Measurements from ENCODE around the gene FLNB. TPM values are rescaled to one million over a fixed set of nuclear protein-coding genes. Genes with fewer than 3 reads are reported as not detected.
A peak's percentile ranks its signal among the peaks of the same experiment; 100 is the strongest.

FLNB gene
- total RNA-seq, 1 experiment from 2014 or later, result 83.4 TPM

DNA sequence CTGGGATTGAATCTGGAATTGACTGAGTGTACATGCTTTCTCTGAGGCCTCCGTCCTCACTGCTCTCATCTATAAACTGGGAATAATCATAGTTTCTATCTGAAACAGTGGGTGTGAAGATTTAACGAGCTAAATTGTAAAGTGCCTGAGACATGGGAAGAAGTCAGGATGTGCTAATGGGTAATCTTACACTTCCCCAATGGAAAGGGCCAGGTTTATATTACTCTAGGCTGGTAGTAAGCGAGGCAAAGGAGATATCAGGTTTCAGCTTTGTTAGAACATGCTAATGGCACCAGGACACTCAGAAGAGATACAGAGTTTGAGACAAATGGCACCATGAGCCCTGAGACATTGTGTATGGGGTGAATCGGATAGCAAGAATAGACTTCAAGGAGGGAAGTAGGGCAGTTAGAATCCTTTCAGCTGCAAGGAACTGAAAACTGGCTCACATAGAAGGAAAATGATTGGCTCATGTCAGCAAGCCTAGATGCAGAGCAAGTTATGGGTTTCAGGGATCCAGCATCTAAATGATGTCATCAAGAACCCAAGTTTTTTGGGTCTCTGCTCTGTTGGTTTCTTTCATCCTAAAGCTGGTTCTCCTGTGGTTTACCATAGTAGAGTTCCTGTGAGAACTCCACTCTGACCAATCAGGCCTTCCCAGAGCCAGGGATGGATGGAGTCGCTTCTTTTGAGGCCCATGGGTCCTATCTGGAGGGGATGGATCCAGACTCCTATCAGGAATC lies 21.8 kb downstream of the FLNB start:
- peaks cover 3% of the 10 kb centered on the region for H3K79me1 ChIP-seq (ENCODE audit: insufficient read depth, low read depth, low read length, poor library complexity, severe bottlenecking)
- H2BK120ac ChIP-seq (ENCODE audit: low read depth, low read length, poor library complexity, severe bottlenecking), result no peak overlapping the region
- H3K4me1 ChIP-seq (ENCODE audit: insufficient read depth, low read length), result peaks cover 29% of the 10 kb centered on the region
- H4K5ac ChIP-seq (ENCODE audit: insufficient read length, low read depth, low read length), result no peak overlapping the region
- H4K8ac ChIP-seq (replicated peaks; ENCODE audit: insufficient read length, low read depth, low read length), result no peak overlapping the region
- H3K27me3 ChIP-seq (ENCODE audit: insufficient read depth, low read length), result no peaks in the 10 kb centered on the region
- no peaks in the 10 kb centered on the region for H4K20me1 ChIP-seq (ENCODE audit: control insufficient read depth, insufficient read depth, insufficient read length)
- DNase-seq, result no peak
- no peak overlapping the region for H3K4me2 ChIP-seq (ENCODE audit: insufficient read depth, insufficient read length, low read length)
- Mint-ChIP-seq H3K9me3 (no peaks in the 10 kb centered on the region), H3K27ac (peak overlapping the region; percentile 4 to 34 (median 4); a peak in 5 of 7 replicates), H3K4me1 (peaks cover 48 to 63% of the 10 kb centered on the region in 2 experiments), H3K27me3 (ENCODE audit: low read depth) (no peaks in the 10 kb centered on the region), H3K36me3 (ENCODE audit: insufficient read depth in 1 of 3, low read depth in 3 of 3) (no peaks in the 10 kb centered on the region; a peak in 1 of 7 replicates), H3K4me3 (no peak overlapping the region)
- H3K14ac ChIP-seq (ENCODE audit: insufficient read depth, low read length), result no peak overlapping the region
- no peak overlapping the region for H2AFZ ChIP-seq (ENCODE audit: low read length)
- TF ChIP-seq, protein P1, sequence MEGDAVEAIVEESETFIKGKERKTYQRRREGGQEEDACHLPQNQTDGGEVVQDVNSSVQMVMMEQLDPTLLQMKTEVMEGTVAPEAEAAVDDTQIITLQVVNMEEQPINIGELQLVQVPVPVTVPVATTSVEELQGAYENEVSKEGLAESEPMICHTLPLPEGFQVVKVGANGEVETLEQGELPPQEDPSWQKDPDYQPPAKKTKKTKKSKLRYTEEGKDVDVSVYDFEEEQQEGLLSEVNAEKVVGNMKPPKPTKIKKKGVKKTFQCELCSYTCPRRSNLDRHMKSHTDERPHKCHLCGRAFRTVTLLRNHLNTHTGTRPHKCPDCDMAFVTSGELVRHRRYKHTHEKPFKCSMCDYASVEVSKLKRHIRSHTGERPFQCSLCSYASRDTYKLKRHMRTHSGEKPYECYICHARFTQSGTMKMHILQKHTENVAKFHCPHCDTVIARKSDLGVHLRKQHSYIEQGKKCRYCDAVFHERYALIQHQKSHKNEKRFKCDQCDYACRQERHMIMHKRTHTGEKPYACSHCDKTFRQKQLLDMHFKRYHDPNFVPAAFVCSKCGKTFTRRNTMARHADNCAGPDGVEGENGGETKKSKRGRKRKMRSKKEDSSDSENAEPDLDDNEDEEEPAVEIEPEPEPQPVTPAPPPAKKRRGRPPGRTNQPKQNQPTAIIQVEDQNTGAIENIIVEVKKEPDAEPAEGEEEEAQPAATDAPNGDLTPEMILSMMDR (conservative IDR thresholded peaks at IDR 0.05), result no peak
- H3K23me2 ChIP-seq (ENCODE audit: insufficient read length, low read depth, low read length, poor library complexity, severe bottlenecking), result no peaks in the 10 kb centered on the region
- no peak overlapping the region for H4K91ac ChIP-seq (ENCODE audit: insufficient read length, low read depth, low read length)
- H3T11ph ChIP-seq (ENCODE audit: low read length), result no peak overlapping the region
- H3K18ac ChIP-seq (ENCODE audit: insufficient read length, low read depth, low read length), result no peak overlapping the region
- no peak overlapping the region for H2BK5ac ChIP-seq (ENCODE audit: insufficient read length, low read length)
- peaks cover 18% of the 10 kb centered on the region; the same call in 1 of the 2 replicates for H3K79me2 ChIP-seq (ENCODE audit: insufficient read depth, low read length)
- H3K9me3 ChIP-seq (ENCODE audit: control insufficient read depth, low read depth, low read length), result no peaks in the 10 kb centered on the region
- H2BK12ac ChIP-seq (ENCODE audit: insufficient read length, low read depth, low read length), result no peak overlapping the region
- no peak overlapping the region for H3K27ac ChIP-seq (ENCODE audit: insufficient read length, low read depth, low read length)
- no peak overlapping the region for H2AK5ac ChIP-seq (ENCODE audit: insufficient read length, low read length)
- no peak overlapping the region for H3K23ac ChIP-seq (ENCODE audit: insufficient read length, low read depth, low read length)
- H2BK20ac ChIP-seq (ENCODE audit: low read depth, low read length, poor library complexity, severe bottlenecking), result no peak overlapping the region
- H3K56ac ChIP-seq (ENCODE audit: insufficient read length, low read depth, low read length), result no peak overlapping the region
- no peak overlapping the region for H2BK15ac ChIP-seq (ENCODE audit: low read depth, low read length)
- no peak overlapping the region for H3K4ac ChIP-seq (ENCODE audit: low read depth, low read length)
- no CpG with 5 or more reads among the region's 5 CpGs for WGBS (ENCODE audit: extremely low coverage, insufficient read length, low lambda C conversion rate)
- no peak overlapping the region for H3K9ac ChIP-seq (ENCODE audit: extremely low read depth, insufficient read length, low read length)

Measured in H9 (cell line).